Activated T-cell treated with anti-CD3 and anti-CD28 coated beads, Interleukin-2, amount 50 U/mL, for 24 hours (primary cell): ENCODE results near the gene ADGRL3.

Source experiments
- DNase-seq: peaks from one replicate; pipeline ENCODE4 v3.0.0-alpha.2; 2020
- H3K27ac Mint-ChIP-seq: 2 replicates; pipeline ENCODE4 v1.8.0; 2020; ENCODE audit warnings: mild to moderate bottlenecking, mixed read lengths
- H3K27me3 Mint-ChIP-seq: 2 replicates; pipeline ENCODE4 v1.8.0; 2020; ENCODE audit warnings: mixed read lengths
- H3K36me3 Mint-ChIP-seq: 2 replicates; pipeline ENCODE4 v1.8.0; 2020; ENCODE audit warnings: low read depth, mixed read lengths
- H3K4me1 Mint-ChIP-seq: 2 replicates; pipeline ENCODE4 v1.8.0; 2020; ENCODE audit warnings: low read depth, mixed read lengths
- H3K4me3 Mint-ChIP-seq: 2 replicates; pipeline ENCODE4 v1.8.0; 2020; ENCODE audit warnings: mild to moderate bottlenecking, moderate library complexity, mixed read lengths
- H3K9me3 Mint-ChIP-seq: 2 replicates; pipeline ENCODE4 v1.8.0; 2020; ENCODE audit warnings: mixed read lengths

Gene ADGRL3

DNA sequence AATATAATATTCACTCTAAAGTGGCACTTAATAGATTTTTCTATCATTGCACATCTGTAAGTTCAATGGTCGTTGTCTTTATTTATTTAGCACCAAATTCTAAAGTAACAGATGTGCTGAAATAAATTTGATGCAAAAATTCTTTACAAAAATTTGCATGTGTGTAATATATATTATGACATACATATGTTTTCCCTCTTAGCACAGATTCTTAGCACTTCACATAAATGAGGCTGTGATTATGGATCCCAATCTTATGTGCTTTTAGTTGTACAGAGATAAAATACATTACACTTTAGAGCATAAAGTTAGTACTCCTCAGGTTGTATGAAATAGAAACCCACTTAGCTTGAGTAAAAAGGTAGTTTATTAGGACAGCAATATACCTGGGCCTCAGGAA is 915.1 kb downstream of the ADGRL3 start:
- no peak overlapping the region for H3K27ac Mint-ChIP-seq
- H3K27me3 Mint-ChIP-seq = no peaks in the 10 kb centered on the region
- no peaks in the 10 kb centered on the region for H3K36me3 Mint-ChIP-seq
- H3K9me3 Mint-ChIP-seq = peaks cover 12% of the 10 kb centered on the region
- no peaks in the 10 kb centered on the region for H3K4me1 Mint-ChIP-seq
- no peak for DNase-seq
- H3K4me3 Mint-ChIP-seq = no peak overlapping the region

GRCh38 chr4:62117886-62118285 is 917.8 kb downstream of the ADGRL3 start:
- Mint-ChIP-seq H3K27ac (no peak overlapping the region), H3K9me3 (peaks cover 10% of the 10 kb centered on the region), H3K27me3 (no peaks in the 10 kb centered on the region), H3K4me1 (no peaks in the 10 kb centered on the region), H3K4me3 (no peak overlapping the region), H3K36me3 (no peaks in the 10 kb centered on the region)
- no peak for DNase-seq

DNA sequence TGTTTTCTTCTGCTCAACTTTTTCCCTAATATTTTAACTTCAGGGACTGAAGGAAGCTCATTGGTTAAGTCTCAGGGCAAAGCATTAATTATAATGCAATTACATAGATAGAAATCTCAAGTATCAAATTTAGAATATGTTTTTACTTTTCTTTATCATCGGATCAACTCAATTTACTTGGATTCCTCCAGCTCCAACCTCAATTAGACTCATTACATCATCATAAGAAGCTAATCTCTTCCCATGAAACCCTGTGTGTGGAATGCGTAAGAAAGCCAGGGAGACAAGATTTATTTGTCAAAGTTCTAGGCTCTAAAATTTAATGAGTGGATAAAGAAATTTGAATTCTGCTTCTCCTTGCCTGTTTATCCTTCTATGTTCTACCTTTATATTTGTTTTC is 918.4 kb downstream of the ADGRL3 start:
- no peak for DNase-seq
- peaks cover 10% of the 10 kb centered on the region for H3K9me3 Mint-ChIP-seq
- no peaks in the 10 kb centered on the region for H3K27me3 Mint-ChIP-seq
- no peak overlapping the region for H3K27ac Mint-ChIP-seq
- H3K36me3 Mint-ChIP-seq = no peaks in the 10 kb centered on the region
- H3K4me3 Mint-ChIP-seq = no peak overlapping the region
- no peaks in the 10 kb centered on the region for H3K4me1 Mint-ChIP-seq

DNA sequence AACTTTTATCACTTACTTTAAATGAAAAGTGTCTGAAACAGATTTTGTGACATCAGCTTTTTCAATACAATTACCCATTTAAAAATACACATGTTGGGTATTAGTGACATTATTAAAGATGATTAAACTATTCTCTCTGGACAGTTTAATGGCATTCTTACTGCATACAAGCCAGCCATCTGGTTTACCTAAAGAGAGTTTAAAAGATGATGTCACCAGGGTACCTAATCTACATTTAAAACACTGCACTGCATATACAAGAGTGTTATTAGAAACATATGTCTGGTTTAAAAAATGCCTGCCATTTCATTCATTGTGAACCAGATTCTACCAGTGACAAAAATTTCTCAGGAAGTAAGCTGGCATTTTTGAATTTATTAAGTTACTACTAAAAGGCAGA is 919.1 kb downstream of the ADGRL3 start:
- Mint-ChIP-seq H3K9me3 (peaks cover 12% of the 10 kb centered on the region), H3K4me1 (no peaks in the 10 kb centered on the region), H3K4me3 (no peak overlapping the region), H3K27me3 (no peaks in the 10 kb centered on the region), H3K36me3 (no peaks in the 10 kb centered on the region), H3K27ac (no peak overlapping the region)
- DNase-seq = no peak

DNA sequence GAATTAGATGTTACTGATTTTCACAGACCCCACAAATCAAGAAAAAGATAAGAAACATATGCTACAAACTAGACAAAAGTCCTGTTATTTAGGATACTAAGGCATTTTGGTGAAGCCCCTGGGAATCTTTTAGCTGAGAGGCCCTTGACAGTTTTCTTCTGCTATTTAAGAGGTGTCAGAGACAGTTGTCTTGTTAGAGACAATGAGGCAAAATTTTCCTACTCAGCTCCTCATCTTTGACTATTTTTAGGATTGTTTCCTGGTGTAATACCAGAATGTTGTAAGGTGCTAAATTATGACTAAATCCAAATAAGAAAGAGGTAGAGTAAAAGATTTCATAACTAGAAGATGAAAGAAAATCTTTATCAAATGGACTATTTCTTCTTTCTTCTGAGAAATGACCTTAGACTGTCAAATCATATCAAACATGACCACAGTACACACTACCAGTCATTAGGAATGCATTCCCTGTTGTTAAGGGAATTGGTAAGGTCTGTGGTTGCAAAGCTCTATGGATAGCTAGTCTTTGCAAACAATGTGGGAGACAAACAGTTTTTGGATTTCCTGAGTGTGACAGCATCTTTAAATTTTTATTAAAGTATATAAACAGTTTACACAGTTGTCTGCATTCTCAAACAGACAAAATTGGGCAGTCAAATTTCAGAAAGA is 926.1 kb downstream of the ADGRL3 start:
- no peak overlapping the region for H3K4me3 Mint-ChIP-seq
- no peaks in the 10 kb centered on the region for H3K36me3 Mint-ChIP-seq
- H3K4me1 Mint-ChIP-seq = no peaks in the 10 kb centered on the region
- H3K27ac Mint-ChIP-seq = no peak overlapping the region
- no peaks in the 10 kb centered on the region for H3K27me3 Mint-ChIP-seq
- no peak for DNase-seq
- peaks cover 17% of the 10 kb centered on the region for H3K9me3 Mint-ChIP-seq
